ENCODE results near the gene ALG14. TPM values are rescaled to one million over a fixed set of nuclear protein-coding genes. Genes with fewer than 3 reads are reported as not detected.
A peak's percentile ranks its signal among the peaks of the same experiment; 100 is the strongest.

The ALG14 gene
- polyA plus RNA-seq, 1 of the 3 experiments (the other 2 are of a cell fraction): 2.5 TPM

- CTCF ChIA-PET: no interaction called here
These were observed 97.9 kb downstream of the ALG14 start for GRCh38 chr1:94974824-94975223.

GRCh38 chr1:94974241-94974640 lies 98.5 kb downstream of the ALG14 start:
- H3K4me1 ChIP-seq (ENCODE audit: control insufficient read depth in 1 of 2, insufficient read depth in 2 of 2, low read depth in 1 of 2, low read length in 1 of 2): peaks cover 16 to 29% of the 10 kb centered on the region in 2 experiments
- H3K9me2 ChIP-seq: no peaks in the 10 kb centered on the region
- peak overlapping the region; percentile 47; the same call in 1 of the 2 replicates for H3K9ac ChIP-seq
- ChIA-PET CTCF (interaction anchor here (1.6 kb wide), 1 partner anchor 120 kb away, joined by 5 read pairs; no protein-coding TSS in a partner anchor), POLR2A (no interaction called here)
- DNase-seq: no peak
- peaks cover 32% of the 10 kb centered on the region for H3F3A ChIP-seq (replicated peaks; ENCODE audit: insufficient read depth)
- H3K4me3 ChIP-seq (ENCODE audit: low read depth in 2 of 2, low read length in 1 of 2): no peak overlapping the region
- H3K36me3 ChIP-seq (replicated peaks in 1 of 2; ENCODE audit: control insufficient read depth in 1 of 2, insufficient read depth in 2 of 2, low read length in 1 of 2): peaks cover 0 to 4% of the 10 kb centered on the region in 2 experiments
- H3K79me2 ChIP-seq (ENCODE audit: insufficient read depth): no peaks in the 10 kb centered on the region
- peak overlapping the region; percentile 40; the same call in 1 of the 2 replicates for H2AFZ ChIP-seq (ENCODE audit: low read depth)
- TF ChIP-seq CHD2 (IDR thresholded peaks at IDR 0.05; ENCODE audit: low read length, partially characterized antibody): no peak
- TF ChIP-seq, protein P1, sequence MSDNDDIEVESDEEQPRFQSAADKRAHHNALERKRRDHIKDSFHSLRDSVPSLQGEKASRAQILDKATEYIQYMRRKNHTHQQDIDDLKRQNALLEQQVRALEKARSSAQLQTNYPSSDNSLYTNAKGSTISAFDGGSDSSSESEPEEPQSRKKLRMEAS (IDR thresholded peaks at IDR 0.05; ENCODE audit: low read depth): 0 out of 2 replicates have a peak, but pooled peaks have one; percentile 37
- TF ChIP-seq MXI1 (IDR thresholded peaks at IDR 0.05; ENCODE audit: low read depth, low read length): no peak
- H3K9me3 ChIP-seq: no peaks in the 10 kb centered on the region
- H3K27ac ChIP-seq (ENCODE audit: low read depth in 2 of 2, low read length in 1 of 2): peak overlapping the region; percentile 67 to 82; a peak in 3 of 4 replicates
- H3K4me2 ChIP-seq: peak overlapping the region; percentile 36; the same call in 1 of the 2 replicates
- H4K20me1 ChIP-seq (ENCODE audit: insufficient read depth): no peaks in the 10 kb centered on the region
- H3K27me3 ChIP-seq (ENCODE audit: insufficient read depth): no peaks in the 10 kb centered on the region
- WGBS (ENCODE audit: low lambda C conversion rate): 56% methylated on average over 1 of the region's 1 CpG

More at GRCh38 chr1:94974824-94975223, 97.9 kb downstream of the ALG14 start:
- H4K20me1 ChIP-seq (ENCODE audit: insufficient read depth): no peaks in the 10 kb centered on the region
- peaks cover 22 to 29% of the 10 kb centered on the region in 2 experiments for H3K4me1 ChIP-seq (ENCODE audit: control insufficient read depth in 1 of 2, insufficient read depth in 2 of 2, low read depth in 1 of 2, low read length in 1 of 2)
- DNase-seq: no peak
- H3K36me3 ChIP-seq (replicated peaks in 1 of 2; ENCODE audit: control insufficient read depth in 1 of 2, insufficient read depth in 2 of 2, low read length in 1 of 2): peaks cover 0 to 4% of the 10 kb centered on the region in 2 experiments
- no peaks in the 10 kb centered on the region for H3K9me3 ChIP-seq
- H3K9me2 ChIP-seq: no peaks in the 10 kb centered on the region
- H3K4me3 ChIP-seq (ENCODE audit: low read depth in 2 of 2, low read length in 1 of 2): no peak overlapping the region
- peaks cover 32% of the 10 kb centered on the region for H3F3A ChIP-seq (replicated peaks; ENCODE audit: insufficient read depth)
- H3K27ac ChIP-seq (ENCODE audit: low read depth in 2 of 2, low read length in 1 of 2): peak overlapping the region; percentile 67 to 82; a peak in 3 of 4 replicates
- H2AFZ ChIP-seq (ENCODE audit: low read depth): peak overlapping the region; percentile 40; the same call in 1 of the 2 replicates
- 50% methylated on average over 1 of the region's 1 CpG for WGBS (ENCODE audit: low lambda C conversion rate)
- peak overlapping the region; percentile 47; the same call in 1 of the 2 replicates for H3K9ac ChIP-seq
- TF ChIP-seq FOSL2 (IDR thresholded peaks at IDR 0.05; ENCODE audit: borderline replicate concordance, low read depth) (no peak), RCOR1 (IDR thresholded peaks at IDR 0.05; ENCODE audit: low read length) (no peak), TEAD4 (IDR thresholded peaks at IDR 0.05; ENCODE audit: borderline replicate concordance, insufficient read depth) (0 out of 2 replicates have a peak, but pooled peaks have one; percentile 34), TCF12 (IDR thresholded peaks at IDR 0.05) (0 out of 2 replicates have a peak, but pooled peaks have one; percentile 21)
- TF ChIP-seq, protein P2, sequence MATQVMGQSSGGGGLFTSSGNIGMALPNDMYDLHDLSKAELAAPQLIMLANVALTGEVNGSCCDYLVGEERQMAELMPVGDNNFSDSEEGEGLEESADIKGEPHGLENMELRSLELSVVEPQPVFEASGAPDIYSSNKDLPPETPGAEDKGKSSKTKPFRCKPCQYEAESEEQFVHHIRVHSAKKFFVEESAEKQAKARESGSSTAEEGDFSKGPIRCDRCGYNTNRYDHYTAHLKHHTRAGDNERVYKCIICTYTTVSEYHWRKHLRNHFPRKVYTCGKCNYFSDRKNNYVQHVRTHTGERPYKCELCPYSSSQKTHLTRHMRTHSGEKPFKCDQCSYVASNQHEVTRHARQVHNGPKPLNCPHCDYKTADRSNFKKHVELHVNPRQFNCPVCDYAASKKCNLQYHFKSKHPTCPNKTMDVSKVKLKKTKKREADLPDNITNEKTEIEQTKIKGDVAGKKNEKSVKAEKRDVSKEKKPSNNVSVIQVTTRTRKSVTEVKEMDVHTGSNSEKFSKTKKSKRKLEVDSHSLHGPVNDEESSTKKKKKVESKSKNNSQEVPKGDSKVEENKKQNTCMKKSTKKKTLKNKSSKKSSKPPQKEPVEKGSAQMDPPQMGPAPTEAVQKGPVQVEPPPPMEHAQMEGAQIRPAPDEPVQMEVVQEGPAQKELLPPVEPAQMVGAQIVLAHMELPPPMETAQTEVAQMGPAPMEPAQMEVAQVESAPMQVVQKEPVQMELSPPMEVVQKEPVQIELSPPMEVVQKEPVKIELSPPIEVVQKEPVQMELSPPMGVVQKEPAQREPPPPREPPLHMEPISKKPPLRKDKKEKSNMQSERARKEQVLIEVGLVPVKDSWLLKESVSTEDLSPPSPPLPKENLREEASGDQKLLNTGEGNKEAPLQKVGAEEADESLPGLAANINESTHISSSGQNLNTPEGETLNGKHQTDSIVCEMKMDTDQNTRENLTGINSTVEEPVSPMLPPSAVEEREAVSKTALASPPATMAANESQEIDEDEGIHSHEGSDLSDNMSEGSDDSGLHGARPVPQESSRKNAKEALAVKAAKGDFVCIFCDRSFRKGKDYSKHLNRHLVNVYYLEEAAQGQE (IDR thresholded peaks at IDR 0.05; ENCODE audit: low read depth, low read length): no peak
- no peaks in the 10 kb centered on the region for H3K79me2 ChIP-seq (ENCODE audit: insufficient read depth)
- peak overlapping the region; percentile 36; the same call in 1 of the 2 replicates for H3K4me2 ChIP-seq
- POLR2A ChIA-PET: no interaction called here
- no peaks in the 10 kb centered on the region for H3K27me3 ChIP-seq (ENCODE audit: insufficient read depth)

All from SK-N-SH (cell line).